NOMO-1 treated with dmso at 0.1 percent for 144 hours (cell line): ENCODE data around the gene HAAO.
"Not testable (repeated sequence)": the region's sequence is repeated elsewhere in the genome, so short reads cannot be mapped to it uniquely, and the experiment has no call there.

Source experiments
- DNase-seq: peaks from one replicate; lab custom pipeline; 2025; ENCODE audit not compliant: unreplicated experiment; lab: John Stamatoyannopoulos, UW

HAAO gene

DNA sequence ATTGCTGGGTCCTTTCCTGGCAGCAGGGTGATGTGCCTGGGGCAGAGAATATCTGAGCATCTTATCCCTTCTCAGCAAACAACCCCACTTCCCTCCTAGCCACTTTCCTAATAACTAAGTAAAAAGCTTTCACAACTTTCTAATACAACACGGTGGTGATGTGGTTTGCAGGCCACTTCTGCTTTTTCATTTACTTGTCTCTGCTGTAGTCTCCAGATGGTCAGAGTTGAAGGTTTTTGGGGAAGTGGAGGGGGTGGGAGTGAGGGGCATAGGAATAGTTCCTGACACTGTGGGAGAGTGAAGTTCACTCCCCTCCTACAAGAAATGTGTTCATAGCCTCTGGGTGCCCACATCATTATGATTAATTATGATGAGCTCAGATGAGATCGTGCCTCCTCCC lies 40.1 kb downstream of the HAAO start:
- DNase-seq: peak; percentile 91

DNA sequence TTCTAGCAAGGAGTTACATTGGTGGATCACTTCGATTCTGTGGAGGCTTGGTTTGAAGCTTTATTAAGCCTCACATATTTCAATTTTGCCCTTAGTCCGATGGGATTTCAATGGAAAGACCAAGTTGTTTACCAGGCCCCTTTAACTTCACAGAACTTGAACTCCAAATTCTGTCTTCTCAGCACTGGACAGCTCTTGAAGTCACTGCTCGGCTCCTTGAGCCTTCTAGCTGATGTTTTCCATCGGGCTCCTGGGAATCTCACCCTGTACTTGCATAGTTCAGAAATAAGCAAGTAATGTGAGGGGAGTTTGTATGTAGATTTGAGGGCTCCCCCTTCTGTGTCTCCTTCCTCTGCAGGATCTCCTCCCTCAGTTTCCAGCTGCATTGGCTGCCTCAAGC lies 43.5 kb downstream of the HAAO start:
- no peak for DNase-seq

DNA sequence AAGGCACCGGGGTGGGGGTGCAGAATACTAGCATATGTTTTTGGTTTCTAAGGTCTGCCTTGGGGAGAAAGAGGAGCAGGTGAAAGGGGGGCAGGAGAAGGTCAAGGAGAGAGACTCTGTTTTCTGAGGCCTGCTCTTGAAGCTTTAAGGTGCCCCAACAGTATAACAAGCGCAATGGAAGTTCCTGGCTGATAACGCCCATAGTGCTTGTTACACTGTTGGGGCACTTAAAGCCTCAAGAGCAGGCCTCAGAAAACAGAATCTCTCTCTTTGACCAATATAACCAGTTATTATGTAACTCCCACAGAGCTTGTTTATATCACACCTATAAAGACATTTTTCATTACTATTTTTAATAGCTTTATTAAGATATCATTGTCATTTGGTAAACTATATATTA lies 45.0 kb downstream of the HAAO start:
- no peak for DNase-seq

DNA sequence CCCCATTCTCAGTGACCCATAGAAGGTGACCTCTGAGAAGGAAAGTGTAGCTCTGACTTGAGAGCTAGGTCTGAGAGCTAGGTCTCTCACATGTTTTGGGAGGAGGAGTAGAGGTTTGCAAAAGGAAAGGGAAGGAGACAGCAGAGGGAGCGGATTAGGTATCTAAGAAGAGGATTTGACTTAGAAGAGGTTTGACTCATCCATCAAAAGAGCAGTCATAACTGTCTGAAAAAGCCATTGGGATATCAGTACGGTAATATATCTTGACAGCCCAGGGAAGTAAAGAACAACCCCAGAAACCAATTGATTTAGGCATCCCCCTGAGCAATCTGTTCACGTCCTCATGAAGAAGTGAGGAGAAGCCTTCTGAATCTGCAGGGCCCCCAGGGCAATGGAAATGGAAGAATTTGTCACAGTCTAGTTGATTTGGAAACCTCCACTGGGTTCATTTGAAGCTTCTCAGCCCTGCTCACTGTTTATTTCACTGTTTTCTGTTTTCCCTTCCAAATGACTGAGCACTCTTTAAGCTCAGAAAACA lies 47.8 kb downstream of the HAAO start:
- DNase-seq: no peak

DNA sequence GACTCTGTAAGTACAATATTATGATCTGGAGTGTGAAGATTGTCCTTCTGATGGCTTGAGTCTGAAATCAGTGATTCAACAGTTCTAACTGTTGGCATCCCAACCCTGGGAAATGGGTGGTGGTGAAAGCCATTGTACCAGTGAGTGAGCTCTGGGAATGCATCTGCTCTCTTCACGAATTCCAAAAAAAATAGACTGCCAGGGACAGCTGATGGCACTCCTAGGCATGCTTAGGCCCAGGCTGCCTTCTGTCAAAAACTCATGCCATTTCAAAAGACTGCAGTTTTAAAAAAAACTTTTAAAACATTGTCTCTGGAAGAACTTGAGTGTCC lies 48.8 kb downstream of the HAAO start:
- no peak for DNase-seq

DNA sequence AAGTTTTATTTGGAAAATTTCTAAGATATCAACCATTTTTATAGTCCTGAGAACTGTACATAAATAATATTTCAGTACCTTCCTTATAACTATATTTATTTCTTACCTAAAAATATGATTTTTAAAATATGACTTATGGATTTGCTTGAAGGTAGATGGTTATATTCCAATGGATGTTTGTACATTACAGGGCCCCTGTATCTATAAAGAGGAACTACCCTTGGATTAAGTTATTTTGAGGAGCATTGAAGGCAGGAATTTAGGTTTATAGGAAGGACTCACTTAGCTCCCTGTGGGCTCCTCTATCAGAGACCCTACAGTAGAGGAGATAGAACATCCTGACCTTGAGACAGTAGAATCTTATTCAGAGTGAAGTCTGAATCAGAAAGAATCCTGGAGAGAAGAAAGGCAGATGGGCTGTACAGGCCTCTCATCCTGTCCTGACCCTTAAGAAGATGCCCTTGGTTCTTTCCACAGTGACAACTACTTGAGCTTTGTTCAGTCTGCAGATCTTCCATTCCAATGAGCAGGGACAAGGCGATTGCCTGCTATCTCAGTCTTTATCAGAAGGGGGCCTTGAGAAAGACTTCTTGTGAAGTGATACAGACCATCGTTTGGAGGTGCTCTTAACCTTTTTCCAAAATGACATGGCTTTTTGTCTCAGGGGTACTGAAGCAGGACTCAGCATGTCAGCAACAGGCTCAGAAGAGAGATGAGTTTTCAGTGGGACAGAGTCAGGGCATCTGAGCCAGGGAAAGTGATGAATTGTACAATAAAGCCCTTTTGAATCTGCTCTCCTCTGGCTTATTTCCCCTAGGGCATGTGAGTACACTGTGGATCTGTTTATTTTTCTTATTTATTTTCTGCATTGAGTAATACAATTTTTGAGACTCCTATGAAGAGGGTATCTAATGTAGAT lies 49.4 kb downstream of the HAAO start:
- no peak for DNase-seq

DNA sequence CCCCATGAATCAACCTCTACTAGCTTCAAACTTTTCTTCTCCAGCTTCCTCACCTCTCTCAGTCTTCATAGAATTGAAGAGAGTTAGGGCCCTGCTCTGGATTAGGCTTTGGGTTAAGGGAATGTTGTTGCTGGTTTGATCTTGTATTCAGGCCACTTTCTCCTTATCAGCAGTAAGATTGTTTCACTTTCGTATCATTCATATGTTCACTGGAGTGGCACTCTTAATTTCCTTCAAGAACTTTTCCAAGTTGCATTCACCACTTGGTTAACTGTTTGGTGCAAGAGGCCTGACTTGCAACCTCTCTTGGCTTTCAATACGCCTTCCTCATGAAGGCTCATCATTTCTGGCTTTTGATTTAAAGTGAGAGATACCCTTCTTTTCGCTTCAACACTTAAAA lies 51.2 kb downstream of the HAAO start:
- DNase-seq: no peak

DNA sequence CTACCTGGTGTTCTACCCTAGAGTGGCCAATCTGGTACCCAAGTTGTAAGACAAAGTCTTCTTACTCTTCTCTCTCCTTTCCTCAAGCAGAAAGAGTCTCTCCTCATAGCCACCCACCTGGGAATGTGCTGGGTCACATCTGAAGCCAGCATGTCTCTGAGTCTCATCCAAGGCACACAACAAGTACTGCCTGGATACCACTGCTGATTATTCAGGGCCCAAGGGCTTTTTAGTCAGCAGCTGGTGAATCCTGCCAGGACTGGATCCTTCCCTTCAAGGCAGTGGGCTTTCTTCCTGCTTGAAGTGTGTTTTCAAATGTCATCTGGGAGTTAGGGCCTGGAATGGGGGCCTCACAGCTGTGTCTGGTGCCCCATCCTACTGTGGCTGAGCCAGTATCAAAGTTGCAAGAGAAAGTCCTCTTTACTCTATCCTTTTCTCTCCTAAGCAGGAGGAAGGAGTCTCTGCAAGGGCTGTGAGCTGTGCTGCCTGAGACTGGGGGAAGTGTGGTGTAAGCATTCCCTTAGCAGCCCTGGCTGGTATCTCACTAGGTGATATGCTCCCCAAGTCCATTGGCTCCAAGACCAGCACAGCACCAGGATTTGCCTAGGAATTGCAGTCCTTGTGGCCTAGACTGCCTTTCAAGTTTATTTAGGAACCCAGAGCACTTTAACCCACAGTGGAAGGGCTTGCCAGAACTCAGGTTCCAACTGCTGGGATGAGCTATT lies 55.6 kb downstream of the HAAO start:
- no peak for DNase-seq

DNA sequence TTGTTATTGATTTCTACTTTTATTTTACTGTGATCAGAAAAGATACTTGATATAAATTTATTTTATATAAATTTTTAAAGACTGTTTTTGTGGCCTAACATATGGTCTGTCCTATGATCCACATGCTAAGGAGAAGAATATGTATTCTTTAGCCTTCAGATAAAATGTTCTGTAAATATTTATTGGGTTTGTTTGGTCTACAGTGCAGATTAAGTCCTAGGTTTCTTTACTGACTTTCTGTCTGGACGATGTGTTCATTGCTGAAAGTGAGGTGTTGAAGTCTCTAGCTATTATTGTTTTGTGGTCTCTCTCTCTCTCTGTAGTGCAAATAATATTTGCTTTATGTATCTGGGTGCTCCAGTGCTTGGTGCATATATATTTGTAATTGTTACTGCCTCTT lies 58.5 kb downstream of the HAAO start:
- no peak for DNase-seq

DNA sequence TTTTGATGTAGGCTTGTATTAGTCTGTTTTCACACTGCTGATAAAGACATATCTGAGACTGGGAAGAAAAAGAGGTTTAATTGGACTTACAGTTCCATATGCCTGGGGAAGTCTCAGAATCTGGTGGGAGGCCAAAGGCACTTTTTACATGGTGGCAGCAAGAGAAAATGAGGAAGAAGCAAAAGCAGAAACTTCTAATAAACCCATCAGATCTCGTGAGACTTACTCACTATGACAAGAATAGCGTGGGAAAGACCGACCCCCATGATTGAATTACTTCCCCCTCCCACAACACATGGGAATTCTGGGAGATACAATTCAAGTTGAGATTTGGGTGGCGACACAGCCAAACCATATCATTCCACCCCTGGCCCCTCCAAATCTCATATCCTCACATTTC lies 61.1 kb downstream of the HAAO start:
- not testable (repeated sequence) for DNase-seq

DNA sequence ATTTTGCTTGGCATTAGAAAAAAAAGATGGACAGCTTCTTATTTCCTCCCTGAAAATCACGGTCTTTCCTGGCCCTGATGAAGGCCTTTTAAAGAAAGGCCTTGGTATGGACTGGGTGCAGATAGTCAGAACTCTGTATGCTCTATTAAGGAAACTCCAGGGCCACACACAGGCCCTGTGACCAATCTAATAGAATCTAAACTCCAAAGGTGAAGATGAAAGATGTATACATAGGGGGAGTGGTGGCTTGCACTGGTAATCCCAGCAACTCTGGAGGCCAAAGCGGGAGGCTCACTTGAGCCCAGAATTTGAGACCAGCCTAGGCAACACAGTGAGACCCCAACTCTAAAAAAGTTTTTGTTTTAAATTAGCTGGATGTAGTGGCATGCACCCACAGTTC lies 65.7 kb downstream of the HAAO start:
- no peak for DNase-seq

DNA sequence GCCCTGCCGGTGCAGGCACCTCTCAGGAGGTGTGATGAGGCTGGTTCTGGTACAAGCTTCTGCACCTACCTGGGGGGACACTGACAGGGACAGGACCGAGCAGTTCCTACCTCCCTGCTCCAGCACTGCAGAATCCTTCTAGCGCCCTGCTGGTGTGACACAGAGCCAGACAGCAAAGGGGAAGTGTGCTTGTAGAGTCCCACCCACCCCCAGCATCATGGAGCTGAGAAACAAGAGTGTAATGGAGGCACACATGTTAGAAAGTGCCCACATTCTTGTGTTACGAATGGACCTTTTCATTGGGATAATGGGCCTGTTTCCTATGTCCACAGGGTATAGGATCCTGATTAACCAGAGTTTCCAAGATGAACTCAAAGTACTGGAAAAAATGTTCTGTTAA lies 66.7 kb downstream of the HAAO start:
- DNase-seq: peak; percentile 17

DNA sequence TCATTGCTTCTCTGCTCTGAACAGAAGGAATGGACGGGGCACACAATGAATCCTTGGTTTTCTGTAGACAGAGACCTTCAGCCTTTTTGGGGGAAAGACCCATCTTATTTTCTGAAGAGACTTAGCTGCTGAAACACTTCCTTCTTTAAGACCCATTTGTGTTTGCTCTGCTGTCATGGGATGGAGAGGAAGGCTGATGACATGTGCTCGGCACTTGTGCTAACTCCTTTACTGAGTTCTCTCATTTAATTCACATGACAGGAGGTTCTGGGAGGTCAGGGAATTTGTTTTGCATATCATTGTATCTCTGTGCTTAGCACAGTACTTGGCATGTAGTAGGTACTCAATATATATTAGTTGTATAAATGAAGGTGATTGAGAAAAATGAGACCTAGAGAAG lies 67.5 kb downstream of the HAAO start:
- no peak for DNase-seq

DNA sequence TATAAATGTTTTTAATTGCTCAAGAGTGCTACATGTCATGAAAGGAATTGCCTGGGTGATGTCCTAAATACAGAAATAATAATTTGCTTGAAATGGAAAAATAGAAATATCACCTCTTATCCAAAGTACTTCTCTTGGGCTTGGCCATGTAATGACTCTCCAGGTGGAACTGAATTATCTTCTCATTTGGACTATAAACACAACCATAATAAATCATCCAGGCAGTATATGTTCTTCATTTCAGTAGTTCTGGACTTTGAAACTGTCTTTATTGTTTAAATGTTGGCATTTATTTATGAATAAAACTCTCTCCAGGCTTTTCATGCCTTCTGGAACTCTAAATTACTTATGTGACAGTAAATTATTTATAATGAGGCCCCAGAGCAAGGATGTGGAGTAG lies 68.9 kb downstream of the HAAO start:
- DNase-seq: no peak

DNA sequence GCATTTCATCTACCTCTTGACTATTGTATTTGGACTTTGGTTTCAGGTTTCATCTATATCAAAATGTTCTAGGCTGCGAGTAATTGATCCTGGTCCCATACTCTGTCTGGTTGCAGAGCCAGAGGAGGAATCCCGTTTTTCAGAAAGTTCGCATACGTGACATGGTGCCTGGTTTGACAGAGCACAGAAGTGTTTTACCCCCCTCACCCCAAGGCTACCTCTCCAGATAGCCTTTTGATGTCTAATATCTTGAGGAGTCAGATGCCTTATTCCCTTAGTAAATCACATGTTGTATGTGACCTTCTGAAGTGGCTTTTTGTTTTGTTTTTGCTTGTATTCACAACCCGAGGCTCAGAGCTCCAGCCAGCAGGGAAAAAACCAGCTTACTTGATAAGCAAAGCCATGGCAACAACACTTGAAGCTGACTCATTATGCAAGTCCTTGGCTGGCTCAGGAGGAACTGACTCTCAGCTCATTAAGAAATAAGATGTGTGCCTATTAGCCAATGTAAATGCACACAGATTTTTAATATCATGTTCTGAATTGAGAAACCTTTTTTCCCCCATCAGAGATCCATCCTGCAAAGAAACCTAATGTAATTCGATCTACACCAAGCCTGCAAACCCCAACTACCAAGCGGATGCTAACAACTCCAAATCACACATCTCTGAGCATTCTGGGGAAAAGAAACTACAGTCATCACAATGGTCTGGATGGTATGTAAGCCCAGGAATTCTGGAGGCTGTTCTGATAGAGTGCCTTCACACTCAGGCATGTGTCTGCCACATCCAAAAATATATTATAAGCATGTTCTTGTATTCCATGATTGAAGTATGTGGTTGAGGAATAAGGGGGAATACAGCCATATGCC lies 69.8 kb downstream of the HAAO start:
- DNase-seq: peak; percentile 61

DNA sequence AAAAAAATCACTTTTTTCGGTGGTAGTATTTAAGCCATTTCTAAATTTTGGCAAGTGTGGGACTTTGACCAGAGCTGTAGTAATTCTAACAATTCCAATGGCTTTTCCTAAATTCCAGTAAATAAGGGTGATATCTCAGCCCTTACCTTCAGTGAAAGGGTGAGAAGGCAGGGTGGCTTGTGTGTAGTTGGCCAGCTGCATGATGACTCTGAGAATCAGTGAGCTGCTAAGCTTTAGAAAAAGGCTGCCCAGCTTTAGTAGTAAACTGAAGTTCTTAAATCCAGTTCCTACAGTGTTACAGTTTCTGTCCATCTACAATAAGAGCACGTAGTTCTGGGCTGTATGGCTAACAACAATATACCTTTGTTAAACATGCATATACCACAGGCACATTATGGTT lies 70.5 kb downstream of the HAAO start:
- no peak for DNase-seq
